ENCODE data around the gene ABHD15.
A peak's percentile ranks its signal among the peaks of the same experiment; 100 is the strongest.

DNA sequence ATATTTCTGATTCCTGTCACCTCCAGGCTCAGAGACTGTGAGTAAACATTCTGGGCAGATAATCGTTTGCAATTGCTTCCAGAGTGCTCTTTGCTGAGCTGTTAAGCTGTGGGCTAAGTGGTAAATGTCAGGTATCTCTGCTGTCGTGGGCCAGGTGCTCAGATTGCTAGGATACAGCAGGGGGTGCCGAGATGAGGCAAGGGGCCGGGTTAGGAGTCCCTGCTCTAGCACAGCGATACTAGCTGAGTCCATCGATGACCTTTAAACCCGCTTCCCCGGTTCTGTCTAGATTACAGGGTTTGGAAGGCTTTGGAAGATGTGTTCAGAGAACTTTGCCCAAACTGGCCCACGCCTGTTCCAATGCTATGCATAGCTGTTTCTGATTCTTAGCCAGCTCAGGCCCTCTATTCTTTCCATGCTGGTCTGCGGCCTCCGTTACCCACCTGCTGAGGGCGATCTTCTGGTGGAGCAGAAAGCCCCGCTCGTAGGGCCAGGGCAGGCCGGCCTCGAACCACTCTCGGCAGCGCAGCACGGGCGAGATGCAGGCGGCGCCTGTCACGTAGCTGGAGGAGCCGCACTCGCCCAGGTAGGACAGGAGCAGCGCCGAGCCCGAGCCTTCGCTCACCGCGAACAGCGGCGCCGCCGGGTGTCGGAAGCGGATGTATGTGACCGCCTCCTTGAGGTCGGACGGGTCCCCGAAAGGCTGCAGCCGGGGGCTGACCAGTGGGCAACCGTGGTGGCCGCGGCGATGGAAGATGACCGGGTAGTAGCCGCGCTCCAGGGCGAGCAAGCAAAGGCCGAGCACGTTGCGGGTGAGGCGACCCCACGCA, 979 bp downstream of the ABHD15 start:
- TF ChIP-seq, protein P1, sequence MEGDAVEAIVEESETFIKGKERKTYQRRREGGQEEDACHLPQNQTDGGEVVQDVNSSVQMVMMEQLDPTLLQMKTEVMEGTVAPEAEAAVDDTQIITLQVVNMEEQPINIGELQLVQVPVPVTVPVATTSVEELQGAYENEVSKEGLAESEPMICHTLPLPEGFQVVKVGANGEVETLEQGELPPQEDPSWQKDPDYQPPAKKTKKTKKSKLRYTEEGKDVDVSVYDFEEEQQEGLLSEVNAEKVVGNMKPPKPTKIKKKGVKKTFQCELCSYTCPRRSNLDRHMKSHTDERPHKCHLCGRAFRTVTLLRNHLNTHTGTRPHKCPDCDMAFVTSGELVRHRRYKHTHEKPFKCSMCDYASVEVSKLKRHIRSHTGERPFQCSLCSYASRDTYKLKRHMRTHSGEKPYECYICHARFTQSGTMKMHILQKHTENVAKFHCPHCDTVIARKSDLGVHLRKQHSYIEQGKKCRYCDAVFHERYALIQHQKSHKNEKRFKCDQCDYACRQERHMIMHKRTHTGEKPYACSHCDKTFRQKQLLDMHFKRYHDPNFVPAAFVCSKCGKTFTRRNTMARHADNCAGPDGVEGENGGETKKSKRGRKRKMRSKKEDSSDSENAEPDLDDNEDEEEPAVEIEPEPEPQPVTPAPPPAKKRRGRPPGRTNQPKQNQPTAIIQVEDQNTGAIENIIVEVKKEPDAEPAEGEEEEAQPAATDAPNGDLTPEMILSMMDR (IDR thresholded peaks at IDR 0.05 in 8 of 11, conservative IDR thresholded peaks at IDR 0.05 in 3 of 11): peak in 2 of 11 experiments; percentile 9 to 11
- TF ChIP-seq POLR2A (IDR thresholded peaks at IDR 0.05) (no peak), POLR2AphosphoS5 (IDR thresholded peaks at IDR 0.05) (peak; percentile 43 to 79 (median 66))

Data from spleen (tissue), 7 donors.